Transverse colon (tissue), 4 donors: ENCODE data around the gene MYO19. TPM values are rescaled to one million over a fixed set of nuclear protein-coding genes. Genes with fewer than 3 reads are reported as not detected.

Experiments
- DNase-seq: peaks from one replicate; pipeline ENCODE4 v3.0.0-alpha.2; 2019
- H3K27ac ChIP-seq, 4 donors: fragments of 200-600 bp; sonication (generic); 2 replicates each; pipeline ENCODE4 v1.5.1; 2016 to 2018; ENCODE audit warnings: inconsistent platforms in 4 of 4
- H3K27me3 ChIP-seq: fragments of 200-600 bp; sonication (generic); 2 replicates; pipeline ENCODE4 v1.5.1; 2017; ENCODE audit warnings: inconsistent platforms
- H3K36me3 ChIP-seq, 4 donors: fragments of 200-600 bp; sonication (generic); 2 replicates each; pipeline ENCODE4 v1.5.1; 2017 to 2019; ENCODE audit warnings: inconsistent platforms in 4 of 4
- H3K4me1 ChIP-seq, 4 donors: fragments of 200-600 bp; sonication (generic); 2 replicates each; pipeline ENCODE4 v1.5.1; 2017 to 2020; ENCODE audit warnings: inconsistent platforms in 4 of 4
- H3K4me3 ChIP-seq, 4 donors: fragments of 200-600 bp; sonication (generic); 1 replicate in 1 of 4; 2 replicates in 3 of 4; pipeline versions ENCODE4 v1.5.1 to v1.6.1; 2017 to 2019; ENCODE audit warnings: inconsistent platforms in 4 of 4
- H3K9me3 ChIP-seq, 2 donors: fragments of 200-600 bp; sonication (generic); 2 replicates each; pipeline ENCODE4 v1.5.1; 2017 to 2019; ENCODE audit warnings: inconsistent platforms in 2 of 2
- EP300 ChIP-seq: sonication (generic); formaldehyde crosslinking; IDR thresholded peaks from one replicate; pipeline ENCODE4 v1.6.1; 2017; ENCODE audit warnings: antibody characterized with exemption, low read depth
- POLR2A ChIP-seq: fragments of 450-650 bp; IDR thresholded peaks from one replicate; pipeline ENCODE4 v1.6.1; 2016; ENCODE audit warnings: antibody characterized with exemption, mild to moderate bottlenecking, moderate library complexity
- POLR2AphosphoS5 ChIP-seq, 3 donors: sonication (generic); formaldehyde crosslinking; IDR thresholded peaks; one replicate each; pipeline ENCODE4 v1.6.1; 2016; ENCODE audit warnings: antibody characterized with exemption in 3 of 3
- WGBS, 2 donors: methylation state at CpG; one replicate each; pipeline ENCODE4 v1.1.5; 2018; ENCODE audit warnings: low coverage in 1 of 2; 5-methylcytosine and 5-hydroxymethylcytosine counted together
- in situ Hi-C, 4 donors: fragments of 200-750 bp; cut with MboI; loops; one replicate each; pipeline versions ENCODE4 v1.15.0 to v1.15.1; 2017; ENCODE audit warnings: low sequenced_read_pairs in 3 of 4, low pct_ligation_motif_present in 1 of 4, low pct_unique_long_range_greater_than_20kb in 1 of 4
- intact Hi-C: fragments of 100-400 bp; cut with DNase I; formaldehyde crosslinking; loops from one replicate; pipeline ENCODE4 v1.15.1; 2023; ENCODE audit warnings: low total_unique reads
- total RNA-seq, 4 donors: library from RNA; depleted of rRNA; stranded (reverse); fragments of >200 nt; gene quantifications; one replicate each; pipeline ENCODE4 v1.1.0, GENCODE V29; 2016
- TF ChIP-seq, protein P1 (sequence below), 5 experiments: fragments of 200-600 bp in 3 of 5; fragments of 450-650 bp in 2 of 5; sonication (generic) in 3 of 5; IDR thresholded peaks; 1 replicate in 2 of 5; 2 replicates in 3 of 5; pipeline ENCODE4 v1.5.1; 2016 to 2017; ENCODE audit warnings: antibody characterized with exemption in 5 of 5, inconsistent platforms in 3 of 5, mild to moderate bottlenecking in 2 of 5, moderate library complexity in 1 of 5

The MYO19 gene
- total RNA-seq, 4 donors from 2014 or later: 94.2 to 230 (median 159) TPM

DNA sequence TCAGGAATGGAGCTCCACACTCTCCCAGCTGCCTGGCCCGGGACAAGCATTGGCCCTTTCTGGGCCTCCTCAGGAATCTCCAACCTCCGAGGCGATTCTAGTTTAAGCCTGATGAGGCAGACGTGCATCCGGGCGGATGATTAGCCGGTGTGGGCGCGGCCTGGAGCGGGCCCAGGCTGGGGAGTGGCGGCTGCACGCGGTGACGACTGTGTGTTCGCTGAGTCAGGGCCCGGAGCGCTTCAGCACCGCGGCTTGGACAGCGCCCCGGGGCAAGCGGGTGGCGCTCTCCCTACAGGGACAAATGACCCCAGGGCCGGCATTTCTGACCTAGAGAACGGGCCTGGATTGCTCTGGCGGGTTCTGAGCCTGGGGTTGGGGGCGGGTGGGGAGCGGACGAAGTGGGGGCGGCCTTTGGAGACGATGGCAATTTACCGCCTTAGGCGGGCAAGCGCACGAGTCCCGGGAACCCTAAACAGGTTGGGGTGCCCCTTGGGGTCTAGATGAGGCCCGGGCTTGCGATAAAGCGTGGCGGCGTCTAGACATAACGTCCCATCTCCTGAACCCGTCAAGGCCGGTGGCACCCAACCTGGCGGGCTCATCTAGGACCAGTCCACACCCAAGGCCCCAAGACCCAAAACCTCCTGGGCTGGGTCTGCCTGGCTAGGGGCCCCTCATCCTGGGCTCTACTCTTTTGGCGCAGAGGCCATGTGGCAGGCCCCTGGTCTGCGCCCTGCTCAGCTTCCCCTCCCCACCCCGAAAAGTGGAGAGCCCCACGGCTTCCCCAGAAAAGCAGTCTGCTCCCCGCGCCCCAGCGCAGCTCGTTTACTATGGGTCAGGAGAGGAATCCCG, 70.5 kb downstream of the MYO19 start:
- Histone ChIP-seq H3K27ac (no peak overlapping the region), H3K4me3 (no peak overlapping the region), H3K4me1 (no peaks in the 10 kb centered on the region), H3K36me3 (no peaks in the 10 kb centered on the region), H3K9me3 (no peaks in the 10 kb centered on the region), H3K27me3 (peaks cover 78% of the 10 kb centered on the region)
- in situ Hi-C loops: loop anchor here in 1 of 4 donors (25.0 kb wide), 1 partner anchor 352 kb away; the partner anchor contains the start of gene CCL4
- intact Hi-C loops: no loop called here
- WGBS, 2 donors: 0 to 32% methylated on average over 1 to 42 of the region's 54 CpGs
- peak; percentile 69 for DNase-seq
- TF ChIP-seq EP300 (no peak), POLR2AphosphoS5 (IDR thresholded peaks at IDR 0.05) (no peak), POLR2A (no peak)
- TF ChIP-seq, protein P1, sequence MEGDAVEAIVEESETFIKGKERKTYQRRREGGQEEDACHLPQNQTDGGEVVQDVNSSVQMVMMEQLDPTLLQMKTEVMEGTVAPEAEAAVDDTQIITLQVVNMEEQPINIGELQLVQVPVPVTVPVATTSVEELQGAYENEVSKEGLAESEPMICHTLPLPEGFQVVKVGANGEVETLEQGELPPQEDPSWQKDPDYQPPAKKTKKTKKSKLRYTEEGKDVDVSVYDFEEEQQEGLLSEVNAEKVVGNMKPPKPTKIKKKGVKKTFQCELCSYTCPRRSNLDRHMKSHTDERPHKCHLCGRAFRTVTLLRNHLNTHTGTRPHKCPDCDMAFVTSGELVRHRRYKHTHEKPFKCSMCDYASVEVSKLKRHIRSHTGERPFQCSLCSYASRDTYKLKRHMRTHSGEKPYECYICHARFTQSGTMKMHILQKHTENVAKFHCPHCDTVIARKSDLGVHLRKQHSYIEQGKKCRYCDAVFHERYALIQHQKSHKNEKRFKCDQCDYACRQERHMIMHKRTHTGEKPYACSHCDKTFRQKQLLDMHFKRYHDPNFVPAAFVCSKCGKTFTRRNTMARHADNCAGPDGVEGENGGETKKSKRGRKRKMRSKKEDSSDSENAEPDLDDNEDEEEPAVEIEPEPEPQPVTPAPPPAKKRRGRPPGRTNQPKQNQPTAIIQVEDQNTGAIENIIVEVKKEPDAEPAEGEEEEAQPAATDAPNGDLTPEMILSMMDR (IDR thresholded peaks at IDR 0.05): no peak

DNA sequence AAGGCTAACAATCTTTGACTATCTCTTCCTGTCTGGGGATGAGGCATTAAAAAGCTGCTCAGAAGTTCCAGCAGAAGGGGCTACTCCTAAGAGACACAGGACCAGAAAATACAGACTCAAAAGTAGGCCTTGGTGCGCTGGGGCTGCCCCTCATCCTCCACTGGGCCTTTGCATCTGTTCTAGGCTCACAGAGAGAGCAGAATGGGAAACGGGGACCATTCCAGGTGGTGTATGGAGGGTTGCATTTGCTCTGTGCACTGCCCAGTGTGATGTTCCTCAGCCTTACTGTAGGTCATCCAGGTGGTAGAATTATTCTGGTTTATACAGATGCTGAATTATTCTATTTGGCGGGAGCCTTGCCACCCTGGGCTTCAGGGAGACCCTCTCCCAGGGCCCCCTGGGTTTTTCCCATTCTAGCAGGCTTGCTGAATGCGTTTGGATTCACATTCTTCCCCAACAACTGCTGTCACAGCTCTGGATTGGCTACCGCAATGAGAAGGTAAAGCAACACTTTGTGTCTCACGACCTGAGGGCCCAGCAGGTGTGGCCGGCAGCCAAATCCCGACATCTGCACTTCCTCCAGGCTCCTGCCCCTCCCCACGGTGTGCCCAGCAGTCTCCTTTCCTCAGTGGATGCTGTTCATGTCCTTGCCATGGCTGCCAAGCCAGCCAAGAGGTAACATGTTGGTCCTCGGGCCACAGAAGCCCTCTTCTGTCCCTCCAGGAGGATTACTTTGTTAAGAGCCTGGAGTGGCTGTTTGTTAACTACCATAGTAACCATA, 73.1 kb downstream of the MYO19 start:
- TF ChIP-seq POLR2A (no peak), EP300 (no peak), POLR2AphosphoS5 (IDR thresholded peaks at IDR 0.05) (no peak)
- TF ChIP-seq, protein P1 (IDR thresholded peaks at IDR 0.05): no peak
- in situ Hi-C loops: loop anchor here in 1 of 4 donors (25.0 kb wide), 1 partner anchor 349 kb away; the partner anchor contains the start of gene CCL4
- DNase-seq: no peak
- WGBS, 2 donors: 53 to 100% methylated on average over 2 to 10 of the region's 10 CpGs
- H3K27ac ChIP-seq: no peak overlapping the region
- intact Hi-C loops: no loop called here
- peaks cover 57% of the 10 kb centered on the region for H3K27me3 ChIP-seq
- H3K4me3 ChIP-seq: no peak overlapping the region
- H3K9me3 ChIP-seq: no peaks in the 10 kb centered on the region
- H3K4me1 ChIP-seq: no peaks in the 10 kb centered on the region
- H3K36me3 ChIP-seq: no peaks in the 10 kb centered on the region

DNA sequence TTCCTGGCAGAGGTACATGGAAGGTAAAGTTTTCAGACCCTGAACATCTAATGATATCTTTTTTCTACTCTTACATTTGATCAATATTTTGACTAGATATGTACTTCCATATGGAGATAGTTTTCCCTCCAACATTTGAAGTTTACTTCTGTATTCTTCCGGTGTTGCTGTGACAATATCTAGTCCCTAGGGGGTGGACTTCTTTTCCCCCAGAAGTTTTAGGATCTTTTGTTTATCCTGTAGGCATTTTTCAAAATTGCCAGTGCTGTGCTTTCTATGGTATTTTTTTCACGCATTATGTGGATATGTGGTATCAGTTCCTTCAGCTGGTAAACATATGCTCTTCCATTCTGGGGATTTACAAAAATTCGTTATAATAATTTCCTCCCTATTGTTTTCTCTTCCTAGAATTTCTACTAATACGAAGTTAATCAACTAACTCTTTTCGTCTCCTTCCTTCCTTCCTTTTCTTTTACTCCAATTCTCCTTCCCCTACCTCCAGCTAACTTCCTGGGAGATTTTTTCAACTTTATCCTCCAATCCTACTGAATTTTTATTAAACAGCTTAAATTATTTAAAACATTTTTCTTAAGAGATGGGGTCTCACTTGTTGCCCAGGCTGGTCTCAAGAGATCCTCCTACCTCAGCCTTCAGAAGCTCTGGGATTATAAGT, 74.3 kb downstream of the MYO19 start:
- Histone ChIP-seq H3K9me3 (no peaks in the 10 kb centered on the region), H3K27me3 (peaks cover 47% of the 10 kb centered on the region), H3K4me3 (no peak overlapping the region), H3K4me1 (no peaks in the 10 kb centered on the region), H3K36me3 (no peaks in the 10 kb centered on the region), H3K27ac (no peak overlapping the region)
- intact Hi-C loops (no loop called here), in situ Hi-C loops (loop anchor here in 1 of 4 donors (25.0 kb wide), 1 partner anchor 348 kb away; the partner anchor contains the start of gene CCL4)
- TF ChIP-seq POLR2AphosphoS5 (IDR thresholded peaks at IDR 0.05): no peak
- TF ChIP-seq, protein P1 (IDR thresholded peaks at IDR 0.05): no peak
- no peak for TF ChIP-seq EP300
- no peak for TF ChIP-seq POLR2A
- WGBS, 2 donors: 62 to 76% methylated on average over 5 of the region's 5 CpGs
- no peak for DNase-seq
